ENCODE results near the gene RFC3.

The RFC3 gene

DNA sequence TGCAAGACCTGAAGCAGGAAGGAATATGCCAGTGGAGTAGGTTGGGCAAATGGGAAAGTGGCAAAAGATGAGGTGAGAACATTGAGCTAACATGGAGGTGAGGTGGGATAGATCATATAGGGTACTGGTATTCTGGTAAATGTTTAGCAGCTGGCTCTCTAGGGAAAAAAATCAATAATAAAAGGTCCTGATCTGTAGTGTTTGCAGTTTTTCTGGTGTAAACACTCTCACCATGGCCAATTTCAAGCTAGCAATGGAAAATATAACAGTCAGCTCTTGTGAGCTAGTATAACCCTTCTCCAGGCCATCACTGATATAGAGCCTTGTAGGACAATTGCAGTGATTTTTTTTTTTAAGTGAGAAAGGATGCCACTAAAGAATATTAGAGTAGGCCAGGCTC lies 31.3 kb downstream of the RFC3 start:
- CTCF ChIA-PET, result no interaction called here
- Histone ChIP-seq H3K36me3 (ENCODE audit: control insufficient read depth in 2 of 2, insufficient read depth in 1 of 2, low read length in 2 of 2) (peaks cover 4 to 24% of the 10 kb centered on the region in 2 experiments; a peak in 2 of 3 replicates), H3K9me3 (ENCODE audit: control insufficient read depth, insufficient read depth, low read depth, low read length) (no peaks in the 10 kb centered on the region), H3K27ac (ENCODE audit: extremely low read depth, low read depth, low read length) (no peak overlapping the region), H3K4me3 (ENCODE audit: low read depth, low read length) (no peak overlapping the region), H3K4me1 (ENCODE audit: control insufficient read depth, insufficient read depth, low read length) (no peaks in the 10 kb centered on the region)
- POLR2A ChIA-PET, result no interaction called here
- TF ChIP-seq ZNF302 (tag by site-specific recombination; IDR thresholded peaks at IDR 0.05; ENCODE audit: low read depth), result no peak
- TF ChIP-seq ZFP3 (tag by site-specific recombination; IDR thresholded peaks at IDR 0.05; ENCODE audit: low read depth), result no peak
- TF ChIP-seq ZFP37 (tag by site-specific recombination; IDR thresholded peaks at IDR 0.05), result no peak
- no peak for TF ChIP-seq ZNF266 (tag by site-specific recombination; IDR thresholded peaks at IDR 0.05; ENCODE audit: low read depth)
- TF ChIP-seq, protein P1, sequence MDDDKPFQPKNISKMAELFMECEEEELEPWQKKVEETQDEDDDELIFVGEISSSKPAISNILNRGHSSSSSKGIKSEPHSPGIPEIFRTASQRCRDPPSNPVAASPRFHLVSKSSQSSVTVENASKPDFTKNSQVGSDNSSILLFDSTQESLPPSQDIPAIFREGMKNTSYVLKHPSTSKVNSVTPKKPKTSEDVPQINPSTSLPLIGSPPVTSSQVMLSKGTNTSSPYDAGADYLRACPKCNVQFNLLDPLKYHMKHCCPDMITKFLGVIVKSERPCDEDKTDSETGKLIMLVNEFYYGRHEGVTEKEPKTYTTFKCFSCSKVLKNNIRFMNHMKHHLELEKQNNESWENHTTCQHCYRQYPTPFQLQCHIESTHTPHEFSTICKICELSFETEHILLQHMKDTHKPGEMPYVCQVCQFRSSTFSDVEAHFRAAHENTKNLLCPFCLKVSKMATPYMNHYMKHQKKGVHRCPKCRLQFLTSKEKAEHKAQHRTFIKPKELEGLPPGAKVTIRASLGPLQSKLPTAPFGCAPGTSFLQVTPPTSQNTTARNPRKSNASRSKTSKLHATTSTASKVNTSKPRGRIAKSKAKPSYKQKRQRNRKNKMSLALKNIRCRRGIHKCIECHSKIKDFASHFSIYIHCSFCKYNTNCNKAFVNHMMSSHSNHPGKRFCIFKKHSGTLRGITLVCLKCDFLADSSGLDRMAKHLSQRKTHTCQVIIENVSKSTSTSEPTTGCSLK (tag by site-specific recombination; IDR thresholded peaks at IDR 0.05), result no peak
- no peak for TF ChIP-seq ZSCAN23 (tag by site-specific recombination; IDR thresholded peaks at IDR 0.05)
- TF ChIP-seq ZNF473 (tag by site-specific recombination; IDR thresholded peaks at IDR 0.05), result no peak
- TF ChIP-seq, protein P2, sequence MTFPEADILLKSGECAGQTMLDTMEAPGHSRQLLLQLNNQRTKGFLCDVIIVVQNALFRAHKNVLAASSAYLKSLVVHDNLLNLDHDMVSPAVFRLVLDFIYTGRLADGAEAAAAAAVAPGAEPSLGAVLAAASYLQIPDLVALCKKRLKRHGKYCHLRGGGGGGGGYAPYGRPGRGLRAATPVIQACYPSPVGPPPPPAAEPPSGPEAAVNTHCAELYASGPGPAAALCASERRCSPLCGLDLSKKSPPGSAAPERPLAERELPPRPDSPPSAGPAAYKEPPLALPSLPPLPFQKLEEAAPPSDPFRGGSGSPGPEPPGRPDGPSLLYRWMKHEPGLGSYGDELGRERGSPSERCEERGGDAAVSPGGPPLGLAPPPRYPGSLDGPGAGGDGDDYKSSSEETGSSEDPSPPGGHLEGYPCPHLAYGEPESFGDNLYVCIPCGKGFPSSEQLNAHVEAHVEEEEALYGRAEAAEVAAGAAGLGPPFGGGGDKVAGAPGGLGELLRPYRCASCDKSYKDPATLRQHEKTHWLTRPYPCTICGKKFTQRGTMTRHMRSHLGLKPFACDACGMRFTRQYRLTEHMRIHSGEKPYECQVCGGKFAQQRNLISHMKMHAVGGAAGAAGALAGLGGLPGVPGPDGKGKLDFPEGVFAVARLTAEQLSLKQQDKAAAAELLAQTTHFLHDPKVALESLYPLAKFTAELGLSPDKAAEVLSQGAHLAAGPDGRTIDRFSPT (tag by site-specific recombination; IDR thresholded peaks at IDR 0.05), result no peak
- TF ChIP-seq, protein P3, sequence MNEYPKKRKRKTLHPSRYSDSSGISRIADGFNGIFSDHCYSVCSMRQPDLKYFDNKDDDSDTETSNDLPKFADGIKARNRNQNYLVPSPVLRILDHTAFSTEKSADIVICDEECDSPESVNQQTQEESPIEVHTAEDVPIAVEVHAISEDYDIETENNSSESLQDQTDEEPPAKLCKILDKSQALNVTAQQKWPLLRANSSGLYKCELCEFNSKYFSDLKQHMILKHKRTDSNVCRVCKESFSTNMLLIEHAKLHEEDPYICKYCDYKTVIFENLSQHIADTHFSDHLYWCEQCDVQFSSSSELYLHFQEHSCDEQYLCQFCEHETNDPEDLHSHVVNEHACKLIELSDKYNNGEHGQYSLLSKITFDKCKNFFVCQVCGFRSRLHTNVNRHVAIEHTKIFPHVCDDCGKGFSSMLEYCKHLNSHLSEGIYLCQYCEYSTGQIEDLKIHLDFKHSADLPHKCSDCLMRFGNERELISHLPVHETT (tag by site-specific recombination; IDR thresholded peaks at IDR 0.05), result no peak
- no peak for TF ChIP-seq PRDM10 (tag by site-specific recombination; IDR thresholded peaks at IDR 0.05)
- no peak for TF ChIP-seq ZNF621 (tag by site-specific recombination; IDR thresholded peaks at IDR 0.05)
- TF ChIP-seq ZNF658 (tag by site-specific recombination; IDR thresholded peaks at IDR 0.05), result no peak
- TF ChIP-seq ZNF426 (tag by site-specific recombination; IDR thresholded peaks at IDR 0.05), result no peak
- TF ChIP-seq ZFHX2 (tag by site-specific recombination; conservative IDR thresholded peaks at IDR 0.05), result no peak
- no peak for TF ChIP-seq ZNF112 (tag by site-specific recombination; IDR thresholded peaks at IDR 0.05)

- ChIA-PET CTCF (no interaction called here), POLR2A (no interaction called here)
- Histone ChIP-seq H3K4me3 (ENCODE audit: low read depth, low read length) (no peak overlapping the region), H3K9me3 (ENCODE audit: control insufficient read depth, insufficient read depth, low read depth, low read length) (no peaks in the 10 kb centered on the region), H3K36me3 (ENCODE audit: control insufficient read depth in 2 of 2, insufficient read depth in 1 of 2, low read length in 2 of 2) (no peaks in the 10 kb centered on the region), H3K4me1 (ENCODE audit: control insufficient read depth, insufficient read depth, low read length) (no peaks in the 10 kb centered on the region), H3K27ac (ENCODE audit: extremely low read depth, low read depth, low read length) (no peak overlapping the region)
- TF ChIP-seq ZNF626 (tag by site-specific recombination; IDR thresholded peaks at IDR 0.05), result no peak
- TF ChIP-seq ZNF16 (tag by site-specific recombination; IDR thresholded peaks at IDR 0.05; ENCODE audit: low read depth), result no peak
- TF ChIP-seq, protein P4, sequence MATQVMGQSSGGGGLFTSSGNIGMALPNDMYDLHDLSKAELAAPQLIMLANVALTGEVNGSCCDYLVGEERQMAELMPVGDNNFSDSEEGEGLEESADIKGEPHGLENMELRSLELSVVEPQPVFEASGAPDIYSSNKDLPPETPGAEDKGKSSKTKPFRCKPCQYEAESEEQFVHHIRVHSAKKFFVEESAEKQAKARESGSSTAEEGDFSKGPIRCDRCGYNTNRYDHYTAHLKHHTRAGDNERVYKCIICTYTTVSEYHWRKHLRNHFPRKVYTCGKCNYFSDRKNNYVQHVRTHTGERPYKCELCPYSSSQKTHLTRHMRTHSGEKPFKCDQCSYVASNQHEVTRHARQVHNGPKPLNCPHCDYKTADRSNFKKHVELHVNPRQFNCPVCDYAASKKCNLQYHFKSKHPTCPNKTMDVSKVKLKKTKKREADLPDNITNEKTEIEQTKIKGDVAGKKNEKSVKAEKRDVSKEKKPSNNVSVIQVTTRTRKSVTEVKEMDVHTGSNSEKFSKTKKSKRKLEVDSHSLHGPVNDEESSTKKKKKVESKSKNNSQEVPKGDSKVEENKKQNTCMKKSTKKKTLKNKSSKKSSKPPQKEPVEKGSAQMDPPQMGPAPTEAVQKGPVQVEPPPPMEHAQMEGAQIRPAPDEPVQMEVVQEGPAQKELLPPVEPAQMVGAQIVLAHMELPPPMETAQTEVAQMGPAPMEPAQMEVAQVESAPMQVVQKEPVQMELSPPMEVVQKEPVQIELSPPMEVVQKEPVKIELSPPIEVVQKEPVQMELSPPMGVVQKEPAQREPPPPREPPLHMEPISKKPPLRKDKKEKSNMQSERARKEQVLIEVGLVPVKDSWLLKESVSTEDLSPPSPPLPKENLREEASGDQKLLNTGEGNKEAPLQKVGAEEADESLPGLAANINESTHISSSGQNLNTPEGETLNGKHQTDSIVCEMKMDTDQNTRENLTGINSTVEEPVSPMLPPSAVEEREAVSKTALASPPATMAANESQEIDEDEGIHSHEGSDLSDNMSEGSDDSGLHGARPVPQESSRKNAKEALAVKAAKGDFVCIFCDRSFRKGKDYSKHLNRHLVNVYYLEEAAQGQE (tag by site-specific recombination; IDR thresholded peaks at IDR 0.05), result no peak
- no peak for TF ChIP-seq ZNF555 (tag by site-specific recombination; conservative IDR thresholded peaks at IDR 0.05)
- no peak for TF ChIP-seq ZNF510 (tag by site-specific recombination; IDR thresholded peaks at IDR 0.05; ENCODE audit: insufficient replicate concordance)
- TF ChIP-seq TRIM28 (IDR thresholded peaks at IDR 0.05; ENCODE audit: borderline replicate concordance, low read length), result no peak
- no peak for TF ChIP-seq ZNF473 (tag by site-specific recombination; IDR thresholded peaks at IDR 0.05)
- no peak for TF ChIP-seq ZNF610 (tag by site-specific recombination; IDR thresholded peaks at IDR 0.05; ENCODE audit: borderline replicate concordance)
- TF ChIP-seq YY2 (tag by site-specific recombination; IDR thresholded peaks at IDR 0.05), result no peak
These were observed 37.5 kb downstream of the RFC3 start for GRCh38 chr13:33855371-33855895.

Measured in HEK293 (cell line).